ENCODE results near the gene AGPAT4. TPM values are rescaled to one million over a fixed set of nuclear protein-coding genes. Genes with fewer than 3 reads are reported as not detected.

Gene AGPAT4
- polyA plus RNA-seq, 1 donor (not counting 4 experiments of a cell fraction or from before 2014, with no cell fraction given) = 8.4 TPM

GRCh38 chr6:161299726-161300125 is 25.9 kb upstream of the AGPAT4 start:
- Histone ChIP-seq H3K79me2 (ENCODE audit: control insufficient read depth, insufficient read depth, low read length) (no peaks in the 10 kb centered on the region), H3K27ac (ENCODE audit: control insufficient read depth, insufficient read depth, low read length) (no peak overlapping the region), H3K27me3 (ENCODE audit: control insufficient read depth, extremely low read depth, insufficient read depth, low read length) (no peaks in the 10 kb centered on the region), H3K9me1 (ENCODE audit: control insufficient read depth, extremely low read depth, insufficient read depth, low read length) (no peaks in the 10 kb centered on the region), H3K36me3 (ENCODE audit: control insufficient read depth in 2 of 2, extremely low read depth in 1 of 2, insufficient read depth in 2 of 2, low read length in 2 of 2) (no peaks in the 10 kb centered on the region), H4K20me1 (ENCODE audit: control insufficient read depth, extremely low read depth, insufficient read depth, low read length) (no peaks in the 10 kb centered on the region), H3K4me1 (ENCODE audit: control insufficient read depth, extremely low read depth, insufficient read depth, low read length) (peaks cover 22% of the 10 kb centered on the region), H3K4me2 (ENCODE audit: control insufficient read depth, extremely low read depth, insufficient read depth, low read depth, low read length) (no peak overlapping the region), H2AFZ (ENCODE audit: control insufficient read depth, low read length) (no peak overlapping the region), H3K9me3 (ENCODE audit: control insufficient read depth, low read depth, low read length) (no peaks in the 10 kb centered on the region), H3K4me3 (ENCODE audit: control insufficient read depth in 2 of 3, extremely low read depth in 1 of 3, insufficient read depth in 2 of 3, low read depth in 1 of 3, low read length in 3 of 3) (no peak overlapping the region), H3K9ac (ENCODE audit: control insufficient read depth, extremely low read depth, insufficient read depth, low read length) (no peak overlapping the region)
- dilution Hi-C loops (cut with MboI; ENCODE audit: extremely low pct_ligation_motif_present, low sequenced_read_pairs) = no loop called here
- DNase-seq (ENCODE audit: low read depth, low spot score) (no peak), FAIRE-seq (no peak)
- no peak for TF ChIP-seq CTCF (optimal IDR thresholded peaks at IDR 0.05 in 1 of 3, IDR thresholded peaks at IDR 0.05 in 1 of 3, conservative IDR thresholded peaks at IDR 0.05 in 1 of 3; ENCODE audit: extremely low read depth in 1 of 3, insufficient read depth in 2 of 3, low read length in 3 of 3)
- no peak for TF ChIP-seq EZH2 (IDR thresholded peaks at IDR 0.05; ENCODE audit: low read length)

GRCh38 chr6:161295784-161296183 is 21.9 kb upstream of the AGPAT4 start:
- Histone ChIP-seq H3K9me3 (ENCODE audit: control insufficient read depth, low read depth, low read length) (no peaks in the 10 kb centered on the region), H3K27ac (ENCODE audit: control insufficient read depth, insufficient read depth, low read length) (no peak overlapping the region), H3K9ac (ENCODE audit: control insufficient read depth, extremely low read depth, insufficient read depth, low read length) (no peak overlapping the region), H3K4me3 (ENCODE audit: control insufficient read depth in 2 of 3, extremely low read depth in 1 of 3, insufficient read depth in 2 of 3, low read depth in 1 of 3, low read length in 3 of 3) (no peak overlapping the region), H4K20me1 (ENCODE audit: control insufficient read depth, extremely low read depth, insufficient read depth, low read length) (no peaks in the 10 kb centered on the region), H3K4me2 (ENCODE audit: control insufficient read depth, extremely low read depth, insufficient read depth, low read depth, low read length) (no peak overlapping the region), H3K27me3 (ENCODE audit: control insufficient read depth, extremely low read depth, insufficient read depth, low read length) (no peaks in the 10 kb centered on the region), H3K79me2 (ENCODE audit: control insufficient read depth, insufficient read depth, low read length) (no peaks in the 10 kb centered on the region), H2AFZ (ENCODE audit: control insufficient read depth, low read length) (no peak overlapping the region), H3K4me1 (ENCODE audit: control insufficient read depth, extremely low read depth, insufficient read depth, low read length) (no peaks in the 10 kb centered on the region), H3K36me3 (ENCODE audit: control insufficient read depth in 2 of 2, extremely low read depth in 1 of 2, insufficient read depth in 2 of 2, low read length in 2 of 2) (no peaks in the 10 kb centered on the region), H3K9me1 (ENCODE audit: control insufficient read depth, extremely low read depth, insufficient read depth, low read length) (no peaks in the 10 kb centered on the region)
- DNase-seq (ENCODE audit: low read depth, low spot score) (no peak), FAIRE-seq (no peak)
- dilution Hi-C loops (cut with MboI; ENCODE audit: extremely low pct_ligation_motif_present, low sequenced_read_pairs) = no loop called here
- no peak for TF ChIP-seq EZH2 (IDR thresholded peaks at IDR 0.05; ENCODE audit: low read length)

GRCh38 chr6:161292650-161293281 is 18.9 kb upstream of the AGPAT4 start:
- H3K9me3 ChIP-seq (ENCODE audit: control insufficient read depth, low read depth, low read length) = no peaks in the 10 kb centered on the region
- H2AFZ ChIP-seq (ENCODE audit: control insufficient read depth, low read length) = no peak overlapping the region
- no peak overlapping the region for H3K27ac ChIP-seq (ENCODE audit: control insufficient read depth, insufficient read depth, low read length)
- H3K4me2 ChIP-seq (ENCODE audit: control insufficient read depth, extremely low read depth, insufficient read depth, low read depth, low read length) = no peak overlapping the region
- TF ChIP-seq CTCF (optimal IDR thresholded peaks at IDR 0.05 in 1 of 3, IDR thresholded peaks at IDR 0.05 in 1 of 3, conservative IDR thresholded peaks at IDR 0.05 in 1 of 3; ENCODE audit: extremely low read depth in 1 of 3, insufficient read depth in 2 of 3, low read length in 3 of 3) (no peak), EZH2 (IDR thresholded peaks at IDR 0.05; ENCODE audit: low read length) (no peak)
- no peak overlapping the region for H3K4me3 ChIP-seq (ENCODE audit: control insufficient read depth in 2 of 3, extremely low read depth in 1 of 3, insufficient read depth in 2 of 3, low read depth in 1 of 3, low read length in 3 of 3)
- H3K9ac ChIP-seq (ENCODE audit: control insufficient read depth, extremely low read depth, insufficient read depth, low read length) = no peak overlapping the region
- DNase-seq (ENCODE audit: low read depth, low spot score) = no peak
- H3K79me2 ChIP-seq (ENCODE audit: control insufficient read depth, insufficient read depth, low read length) = no peaks in the 10 kb centered on the region
- no peaks in the 10 kb centered on the region for H3K9me1 ChIP-seq (ENCODE audit: control insufficient read depth, extremely low read depth, insufficient read depth, low read length)
- no peak for FAIRE-seq
- H3K36me3 ChIP-seq (ENCODE audit: control insufficient read depth in 2 of 2, extremely low read depth in 1 of 2, insufficient read depth in 2 of 2, low read length in 2 of 2) = no peaks in the 10 kb centered on the region
- no peaks in the 10 kb centered on the region for H4K20me1 ChIP-seq (ENCODE audit: control insufficient read depth, extremely low read depth, insufficient read depth, low read length)
- dilution Hi-C loops (cut with MboI; ENCODE audit: extremely low pct_ligation_motif_present, low sequenced_read_pairs) = no loop called here
- no peaks in the 10 kb centered on the region for H3K27me3 ChIP-seq (ENCODE audit: control insufficient read depth, extremely low read depth, insufficient read depth, low read length)
- H3K4me1 ChIP-seq (ENCODE audit: control insufficient read depth, extremely low read depth, insufficient read depth, low read length) = no peaks in the 10 kb centered on the region
